Lung (tissue), 12 donors: ENCODE results near the gene KYNU. TPM values are rescaled to one million over a fixed set of nuclear protein-coding genes. Genes with fewer than 3 reads are reported as not detected.
"Not testable (repeated sequence)": the region's sequence is repeated elsewhere in the genome, so short reads cannot be mapped to it uniquely, and the experiment has no call there.

Experiments
- ATAC-seq: fragments of 200-7000 bp; cut with Tn5 transposase; one replicate; pipeline ENCODE4 v1.9.1; 2020; ENCODE audit warnings: moderate number of reproducible peaks; ENCODE audit not compliant: insufficient read depth, low FRiP score
- DNase-seq, 3 donors: peaks; one replicate each; pipeline ENCODE4 v3.0.0-alpha.2; 2013 to 2017
- H3K27ac ChIP-seq, 2 donors: one replicate each; pipeline ENCODE4 v1.5.1; 2013; ENCODE audit warnings: mild to moderate bottlenecking in 2 of 2, moderate library complexity in 2 of 2, control low read depth in 1 of 2, inconsistent platforms in 1 of 2, low read depth in 1 of 2, low read length in 1 of 2
- H3K27me3 ChIP-seq, 3 donors: one replicate each; pipeline ENCODE4 v1.5.1; 2013; ENCODE audit warnings: low read length in 2 of 3; ENCODE audit not compliant: control insufficient read depth in 3 of 3, insufficient read depth in 3 of 3
- H3K36me3 ChIP-seq, 4 donors: one replicate each; pipeline ENCODE4 v1.5.1; 2013; ENCODE audit warnings: low read length in 4 of 4, mild to moderate bottlenecking in 1 of 4, moderate library complexity in 1 of 4; ENCODE audit not compliant: control insufficient read depth in 4 of 4, insufficient read depth in 4 of 4
- H3K4me1 ChIP-seq, 5 donors: one replicate each; pipeline ENCODE4 v1.5.1; 2013; ENCODE audit warnings: low read length in 5 of 5, mild to moderate bottlenecking in 2 of 5, moderate library complexity in 1 of 5; ENCODE audit not compliant: control insufficient read depth in 5 of 5, insufficient read depth in 5 of 5
- H3K4me3 ChIP-seq: one replicate; pipeline ENCODE4 v1.5.1; 2013; ENCODE audit warnings: mild to moderate bottlenecking, control low read depth, moderate library complexity
- H3K9ac ChIP-seq, 2 donors: one replicate each; pipeline ENCODE4 v1.5.1; 2013; ENCODE audit warnings: low read length in 2 of 2, control low read depth in 1 of 2; ENCODE audit not compliant: insufficient read depth in 1 of 2
- H3K9me3 ChIP-seq, 4 donors: one replicate each; pipeline ENCODE4 v1.5.1; 2013; ENCODE audit warnings: low read length in 3 of 4, mild to moderate bottlenecking in 1 of 4, moderate library complexity in 1 of 4; ENCODE audit not compliant: control insufficient read depth in 4 of 4, insufficient read depth in 3 of 4
- CTCF ChIP-seq: IDR thresholded peaks from 2 replicates; pipeline ENCODE4 v1.5.1; 2012; ENCODE audit warnings: mild to moderate bottlenecking; ENCODE audit errors: control extremely low read depth, extremely low read depth
- WGBS, 2 donors: extraction: QIAGEN DNeasy Blood & Tissue Kit; methylation state at CpG; one replicate each; pipeline ENCODE4 v1.1.7; 2013; 5-methylcytosine and 5-hydroxymethylcytosine counted together
- polyA plus RNA-seq, 2 donors: library from polyadenylated mRNA; stranded (reverse); fragments of 200-250 nt; gene quantifications; one replicate each; pipeline ENCODE4 v1.2.1, GENCODE V29; 2013
- total RNA-seq, 2 donors: library from RNA; depleted of rRNA in 1 of 2; stranded (reverse); fragments of >200 nt in 1 of 2; gene quantifications; one replicate each; pipeline ENCODE4 v1.2.1, GENCODE V29; 2014 to 2021
- donor health status: control.
- donor health status: control.
- donor health status: Bipolar disorder and iron deficiency.
- donor health status: healthy.
- donor health status: DM: yes; HTN: yes; CAD: no.

Gene KYNU
- total and polyA plus RNA-seq, 4 donors, result 6.4 to 33.9 (median 17.1) TPM

DNA sequence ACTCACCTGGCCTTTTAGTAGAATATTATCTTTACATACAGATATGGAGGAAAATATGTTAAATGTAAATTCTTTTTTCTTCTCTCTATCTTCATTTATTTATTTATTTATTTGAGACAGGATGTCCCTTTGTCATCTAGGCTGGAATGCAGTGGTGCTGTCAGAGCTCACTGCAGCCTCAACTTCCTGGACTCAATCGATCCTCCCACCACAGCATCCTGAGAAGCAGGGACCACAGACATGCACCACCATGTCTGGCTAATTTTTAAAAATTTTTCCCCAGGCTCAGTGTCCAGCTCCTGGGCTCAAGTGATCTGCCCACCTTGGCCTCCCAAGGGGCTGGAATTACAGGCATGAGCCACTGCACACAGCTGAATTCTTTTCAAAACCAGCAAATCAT, 20.3 kb downstream of the KYNU start:
- no peak for TF ChIP-seq CTCF
- Histone ChIP-seq H3K4me3 (no peak overlapping the region), H3K36me3 (no peaks in the 10 kb centered on the region), H3K9ac (no peak overlapping the region), H3K27me3 (no peaks in the 10 kb centered on the region), H3K4me1 (no peaks in the 10 kb centered on the region), H3K27ac (no peak overlapping the region), H3K9me3 (no peaks in the 10 kb centered on the region)
- DNase-seq (no peak), ATAC-seq (no peak)
- WGBS, 2 donors, result 32 to 50% methylated on average over 1 of the region's 1 CpG

GRCh38 chr2:142900327-142900726, 22.9 kb downstream of the KYNU start:
- H3K27ac ChIP-seq, H3K27me3 ChIP-seq, ATAC-seq, H3K36me3 ChIP-seq, DNase-seq, H3K4me3 ChIP-seq, H3K9ac ChIP-seq, H3K9me3 ChIP-seq, H3K4me1 ChIP-seq: not testable (repeated sequence)
- WGBS, 2 donors, result 90 to 94% methylated on average over 4 of the region's 4 CpGs

GRCh38 chr2:142901780-142902179, 24.3 kb downstream of the KYNU start:
- DNase-seq (no peak), ATAC-seq (no peak)
- Histone ChIP-seq H3K27ac (no peak overlapping the region), H3K9ac (no peak overlapping the region), H3K9me3 (no peaks in the 10 kb centered on the region), H3K4me3 (no peak overlapping the region), H3K27me3 (no peaks in the 10 kb centered on the region), H3K36me3 (no peaks in the 10 kb centered on the region), H3K4me1 (no peaks in the 10 kb centered on the region)
- TF ChIP-seq CTCF, result no peak
- 76 to 88% methylated on average over 6 of the region's 6 CpGs for WGBS, 2 donors

- ATAC-seq, H3K4me3 ChIP-seq, DNase-seq, H3K27ac ChIP-seq, H3K36me3 ChIP-seq, H3K4me1 ChIP-seq, H3K9ac ChIP-seq, H3K9me3 ChIP-seq, H3K27me3 ChIP-seq: not testable (repeated sequence)
- WGBS, 2 donors, result 83 to 90% methylated on average over 7 of the region's 7 CpGs
Measured at GRCh38 chr2:142903726-142904125, 26.3 kb downstream of the KYNU start.

DNA sequence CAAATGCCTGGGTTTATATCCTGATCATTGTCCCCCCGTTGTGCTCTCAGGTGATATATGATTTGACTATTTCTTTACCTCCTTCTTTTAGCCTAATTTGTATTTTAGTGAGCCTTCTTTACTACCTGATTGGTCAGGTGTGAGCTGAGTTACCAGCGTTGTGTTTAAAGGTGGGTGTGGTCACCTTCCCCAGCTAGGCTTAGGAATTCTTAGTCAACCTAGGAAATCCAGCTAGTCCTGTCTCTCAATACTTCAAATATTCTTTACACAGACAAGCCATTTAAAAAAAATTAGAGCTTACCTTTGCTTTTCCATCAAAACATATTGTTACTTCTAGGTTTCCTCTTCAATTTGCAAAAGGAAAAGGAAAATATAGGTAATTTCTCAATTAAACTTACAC, 30.2 kb downstream of the KYNU start:
- no peak for ATAC-seq
- no peaks in the 10 kb centered on the region for H3K36me3 ChIP-seq
- no peak overlapping the region for H3K9ac ChIP-seq
- H3K27me3 ChIP-seq, result no peaks in the 10 kb centered on the region
- 76 to 90% methylated on average over 2 of the region's 2 CpGs for WGBS, 2 donors
- H3K4me1 ChIP-seq, result no peaks in the 10 kb centered on the region
- TF ChIP-seq CTCF, result no peak
- H3K27ac ChIP-seq, result no peak overlapping the region
- no peaks in the 10 kb centered on the region for H3K9me3 ChIP-seq
- H3K4me3 ChIP-seq, result no peak overlapping the region
- no peak for DNase-seq
